ENCODE data around the gene GPR27. TPM values are rescaled to one million over a fixed set of nuclear protein-coding genes. Genes with fewer than 3 reads are reported as not detected.

Gene GPR27
- under 1 TPM; 0.40 to 0.47 TPM for total RNA-seq

- no peak for TF ChIP-seq CTCF (IDR thresholded peaks at IDR 0.05)
- Mint-ChIP-seq H3K27me3 (peaks cover 38% of the 10 kb centered on the region), H3K27ac (no peak within 1 kb of the TSS), H3K9me3 (no peaks in the 10 kb centered on the region), H3K4me3 (peak within 1 kb of the TSS; percentile 62), H3K36me3 (ENCODE audit: low read depth) (no peaks in the 10 kb centered on the region), H3K4me1 (ENCODE audit: low read depth) (peaks cover 7% of the 10 kb centered on the region)
- intact Hi-C loops (cut with micrococcal nuclease), result no loop called here
- ChIA-PET CTCF (interaction anchor here (1.0 to 1.1 kb wide), 3 partner anchors 25 to 121 kb away, joined by 3 to 4 read pairs (median 3); no protein-coding TSS in a partner anchor), POLR2A (interaction anchor here (0.5 kb wide), 1 partner anchor 348 kb away, joined by 3 read pairs; no protein-coding TSS in a partner anchor)
- DNase-seq (peak; percentile 28), ATAC-seq (peak; percentile 67)
These were observed at the start of gene GPR27 for GRCh38 chr3:71753701-71754609. TSS of gene GPR27 (plus strand) at chr3:71753855. CDS start at chr3:71754050, 195 bp downstream.

GRCh38 chr3:71704915-71705314 is 48.7 kb upstream of the GPR27 start:
- POLR2A ChIA-PET, result no interaction called here
- intact Hi-C loops (cut with micrococcal nuclease), result no loop called here
- Mint-ChIP-seq H3K36me3 (ENCODE audit: low read depth) (peaks cover 34% of the 10 kb centered on the region), H3K9me3 (no peaks in the 10 kb centered on the region), H3K27ac (peak overlapping the region; percentile 93), H3K27me3 (no peaks in the 10 kb centered on the region), H3K4me3 (no peak overlapping the region), H3K4me1 (ENCODE audit: low read depth) (peaks cover 81% of the 10 kb centered on the region)
- no peak for TF ChIP-seq CTCF (IDR thresholded peaks at IDR 0.05)
- no peak for DNase-seq
- ATAC-seq, result no peak
- CTCF ChIA-PET, result interaction anchor here (0.7 to 2.4 kb wide), 6 partner anchors 9 to 288 kb away, joined by 3 to 7 read pairs (median 4); no protein-coding TSS in a partner anchor

- intact Hi-C loops (cut with micrococcal nuclease), result no loop called here
- H3K9me3 Mint-ChIP-seq, result no peaks in the 10 kb centered on the region
- ATAC-seq (no peak), DNase-seq (no peak)
- no peak for TF ChIP-seq CTCF (IDR thresholded peaks at IDR 0.05)
- peaks cover 86% of the 10 kb centered on the region for H3K4me1 Mint-ChIP-seq (ENCODE audit: low read depth)
- no peaks in the 10 kb centered on the region for H3K27me3 Mint-ChIP-seq
- peaks cover 34% of the 10 kb centered on the region for H3K36me3 Mint-ChIP-seq (ENCODE audit: low read depth)
- H3K27ac Mint-ChIP-seq, result peak overlapping the region; percentile 58
- CTCF ChIA-PET, result interaction anchor here (0.7 to 2.4 kb wide), 5 partner anchors 9 to 288 kb away, joined by 3 to 7 read pairs (median 5); no protein-coding TSS in a partner anchor
- POLR2A ChIA-PET, result no interaction called here
- H3K4me3 Mint-ChIP-seq, result no peak overlapping the region
These were observed 48.0 kb upstream of the GPR27 start for GRCh38 chr3:71705681-71706080.

- DNase-seq (no peak), ATAC-seq (no peak)
- Mint-ChIP-seq H3K27me3 (no peaks in the 10 kb centered on the region), H3K4me1 (ENCODE audit: low read depth) (peaks cover 79% of the 10 kb centered on the region), H3K27ac (no peak overlapping the region), H3K36me3 (ENCODE audit: low read depth) (peaks cover 28% of the 10 kb centered on the region), H3K4me3 (no peak overlapping the region), H3K9me3 (no peaks in the 10 kb centered on the region)
- no peak for TF ChIP-seq CTCF (IDR thresholded peaks at IDR 0.05)
- POLR2A ChIA-PET, result no interaction called here
- CTCF ChIA-PET, result interaction anchor here (1.5 kb wide), 1 partner anchor 9 kb away, joined by 5 read pairs; no protein-coding TSS in a partner anchor
- intact Hi-C loops (cut with micrococcal nuclease), result no loop called here
These were observed 46.1 kb upstream of the GPR27 start for GRCh38 chr3:71707595-71707994.
